Testis (tissue), 3 donors: ENCODE data around the gene PVALEF. TPM values are rescaled to one million over a fixed set of nuclear protein-coding genes. Genes with fewer than 3 reads are reported as not detected.

ENCODE experiments used
- DNase-seq: peaks from one replicate; pipeline ENCODE4 v3.0.0-alpha.2; 2019
- H3K27ac ChIP-seq, 2 donors: fragments of 200-600 bp; sonication (generic); one replicate each; pipeline ENCODE4 v1.5.1; 2019
- H3K27me3 ChIP-seq: fragments of 200-600 bp; sonication (generic); one replicate; pipeline ENCODE4 v1.5.1; 2019
- H3K36me3 ChIP-seq: fragments of 200-600 bp; sonication (generic); one replicate; pipeline ENCODE4 v1.5.1; 2017; ENCODE audit warnings: low read depth; ENCODE audit errors: missing control alignments
- H3K4me1 ChIP-seq: fragments of 200-600 bp; sonication (generic); one replicate; pipeline ENCODE4 v1.5.1; 2019
- H3K4me3 ChIP-seq, 2 donors: fragments of 200-600 bp; sonication (generic); one replicate each; pipeline ENCODE4 v1.5.1; 2017 to 2019
- H3K9me3 ChIP-seq: fragments of 200-600 bp; sonication (generic); one replicate; pipeline ENCODE4 v1.5.1; 2017
- POLR2A ChIP-seq: fragments of 450-650 bp; IDR thresholded peaks from one replicate; pipeline ENCODE4 v1.6.1; 2017; ENCODE audit warnings: antibody characterized with exemption, mild to moderate bottlenecking, moderate library complexity
- WGBS, 2 donors: methylation state at CpG; one replicate each; pipeline ENCODE4 v1.1.5; 2018; 5-methylcytosine and 5-hydroxymethylcytosine counted together
- intact Hi-C: fragments of 100-400 bp; cut with DNase I; formaldehyde crosslinking; loops from one replicate; pipeline ENCODE4 v1.15.1; 2023; ENCODE audit warnings: low total_unique reads
- polyA plus RNA-seq: library from polyadenylated mRNA; stranded (reverse); fragments of 350-450 nt; fragmentation: Illumina TruSeq; extraction: RNeasy Lipid Tissue Mini Kit (QIAGEN cat#74804); gene quantifications from one replicate; pipeline ENCODE4 v1.2.3, GENCODE V29; 2014; ENCODE audit warnings: low read depth, low replicate concordance; ENCODE audit not compliant: insufficient read depth
- total RNA-seq, 2 donors: library from RNA; depleted of rRNA; stranded (reverse); fragments of >200 nt; gene quantifications; one replicate each; pipeline ENCODE4 v1.2.3, GENCODE V29; 2016
- TF ChIP-seq, protein P1 (sequence below), 3 experiments: fragments of 450-650 bp in 2 of 3; fragments of 200-600 bp in 1 of 3; sonication (generic) in 1 of 3; IDR thresholded peaks; one replicate each; pipeline ENCODE4 v1.5.1; 2016 to 2019; ENCODE audit warnings: antibody characterized with exemption in 3 of 3, mild to moderate bottlenecking in 2 of 3, moderate library complexity in 1 of 3

PVALEF gene
- total and polyA plus RNA-seq, 3 donors from 2014 or later = not detected

DNA sequence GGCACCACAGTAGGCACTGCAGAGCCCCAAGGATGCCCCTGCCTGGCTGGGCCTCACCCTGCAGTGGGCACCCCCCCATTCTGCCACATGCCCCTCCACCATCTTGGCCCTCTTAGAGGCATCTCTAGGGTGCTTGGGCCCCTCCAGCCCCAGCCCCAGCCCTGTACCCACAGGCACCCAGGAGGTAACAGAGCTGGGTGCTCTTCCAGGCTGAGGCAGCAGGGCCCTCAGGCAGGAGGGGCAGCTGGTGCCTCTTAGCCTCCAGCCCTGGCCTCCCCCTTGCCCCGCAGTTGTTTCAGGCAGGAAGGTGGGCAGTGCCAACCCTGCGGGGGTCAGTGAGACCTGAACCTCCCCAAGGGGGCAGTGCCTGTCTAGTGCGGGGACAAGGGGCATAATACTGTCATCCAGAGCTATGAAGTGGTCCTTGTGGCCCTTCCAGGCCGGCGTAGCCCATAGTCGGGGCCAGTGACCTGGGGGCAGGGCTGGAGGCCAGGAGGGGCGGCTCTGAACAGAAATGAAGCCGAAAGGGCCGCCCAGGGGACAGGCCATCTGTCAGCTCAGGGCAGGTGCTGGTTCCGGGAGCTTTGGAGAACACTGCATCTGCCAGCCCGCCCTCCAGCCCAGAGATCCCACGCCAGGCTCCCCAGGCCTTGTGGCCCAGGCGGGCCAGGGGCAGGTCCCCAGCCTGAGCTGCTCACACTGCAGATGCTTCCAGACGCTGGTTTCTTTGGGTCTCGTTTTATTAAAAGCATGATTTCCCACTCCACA lies 5.6 kb downstream of the PVALEF start:
- H3K27ac ChIP-seq = no peak overlapping the region
- no peaks in the 10 kb centered on the region for H3K9me3 ChIP-seq
- no peaks in the 10 kb centered on the region for H3K27me3 ChIP-seq
- no peaks in the 10 kb centered on the region for H3K36me3 ChIP-seq
- intact Hi-C loops = no loop called here
- TF ChIP-seq, protein P1, sequence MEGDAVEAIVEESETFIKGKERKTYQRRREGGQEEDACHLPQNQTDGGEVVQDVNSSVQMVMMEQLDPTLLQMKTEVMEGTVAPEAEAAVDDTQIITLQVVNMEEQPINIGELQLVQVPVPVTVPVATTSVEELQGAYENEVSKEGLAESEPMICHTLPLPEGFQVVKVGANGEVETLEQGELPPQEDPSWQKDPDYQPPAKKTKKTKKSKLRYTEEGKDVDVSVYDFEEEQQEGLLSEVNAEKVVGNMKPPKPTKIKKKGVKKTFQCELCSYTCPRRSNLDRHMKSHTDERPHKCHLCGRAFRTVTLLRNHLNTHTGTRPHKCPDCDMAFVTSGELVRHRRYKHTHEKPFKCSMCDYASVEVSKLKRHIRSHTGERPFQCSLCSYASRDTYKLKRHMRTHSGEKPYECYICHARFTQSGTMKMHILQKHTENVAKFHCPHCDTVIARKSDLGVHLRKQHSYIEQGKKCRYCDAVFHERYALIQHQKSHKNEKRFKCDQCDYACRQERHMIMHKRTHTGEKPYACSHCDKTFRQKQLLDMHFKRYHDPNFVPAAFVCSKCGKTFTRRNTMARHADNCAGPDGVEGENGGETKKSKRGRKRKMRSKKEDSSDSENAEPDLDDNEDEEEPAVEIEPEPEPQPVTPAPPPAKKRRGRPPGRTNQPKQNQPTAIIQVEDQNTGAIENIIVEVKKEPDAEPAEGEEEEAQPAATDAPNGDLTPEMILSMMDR (IDR thresholded peaks at IDR 0.05) = no peak
- TF ChIP-seq POLR2A = no peak
- no peaks in the 10 kb centered on the region for H3K4me1 ChIP-seq
- H3K4me3 ChIP-seq = no peak overlapping the region
- DNase-seq = no peak
- 90 to 91% methylated on average over 5 to 15 of the region's 15 CpGs for whole genome bisulfite sequencing, 2 donors

DNA sequence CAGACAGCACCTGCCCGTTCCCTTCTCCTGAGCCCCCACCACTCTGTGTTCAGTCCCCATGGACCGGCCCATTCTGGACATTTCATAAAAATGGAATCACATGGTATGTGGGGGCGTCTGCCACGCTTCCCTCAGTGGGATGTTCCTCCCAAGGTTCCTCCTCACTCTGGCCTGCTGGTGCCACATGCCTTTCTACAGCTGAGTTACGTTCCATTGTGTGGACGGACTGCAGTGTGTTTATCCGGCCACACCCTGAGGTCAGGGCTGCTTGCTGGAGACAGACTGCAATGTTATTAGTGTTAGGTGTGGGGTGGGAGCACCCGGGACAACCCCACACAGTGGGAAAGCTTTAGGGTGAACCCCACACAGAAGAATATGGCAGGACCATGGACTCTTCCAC lies 6.6 kb downstream of the PVALEF start:
- DNase-seq = no peak
- Histone ChIP-seq H3K27ac (no peak overlapping the region), H3K36me3 (no peaks in the 10 kb centered on the region), H3K4me1 (no peaks in the 10 kb centered on the region), H3K4me3 (no peak overlapping the region), H3K27me3 (no peaks in the 10 kb centered on the region), H3K9me3 (no peaks in the 10 kb centered on the region)
- WGBS, 2 donors = 55% methylated on average over 8 of the region's 8 CpGs
- TF ChIP-seq, protein P1 (IDR thresholded peaks at IDR 0.05) = no peak
- TF ChIP-seq POLR2A = no peak
- intact Hi-C loops = no loop called here

DNA sequence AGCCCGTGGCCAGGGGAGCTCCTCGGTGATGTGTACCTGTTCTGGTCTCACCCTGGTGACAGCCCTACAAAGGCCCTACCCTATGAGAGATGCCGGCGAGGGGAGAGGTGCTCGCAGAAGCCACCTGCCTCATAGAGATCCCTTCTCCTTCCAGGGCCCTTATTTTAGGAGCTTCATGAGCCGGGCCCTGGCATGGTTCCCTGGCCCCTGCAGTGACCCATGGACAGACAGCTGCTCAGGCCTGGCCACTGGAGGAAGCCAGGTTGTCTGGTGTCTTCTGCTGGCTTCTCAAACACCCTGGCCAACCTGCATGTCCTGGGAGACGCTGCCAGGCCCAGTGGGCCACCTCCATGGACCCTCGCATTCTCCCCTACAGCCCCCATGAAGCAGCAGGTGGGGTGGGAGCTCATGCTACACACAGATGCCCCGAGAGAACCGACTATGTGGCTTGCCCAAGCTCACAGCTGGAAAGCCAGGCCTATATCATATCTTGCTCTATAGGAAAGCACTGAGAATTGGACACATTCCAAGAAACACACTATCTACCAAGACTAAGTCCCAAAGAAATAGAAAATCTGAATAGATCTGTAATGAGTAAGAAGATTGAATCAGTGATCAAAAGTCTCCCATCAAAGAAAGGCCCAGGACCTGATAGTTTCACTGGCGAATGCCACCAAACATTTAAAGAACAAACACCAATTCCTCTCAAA lies 7.9 kb downstream of the PVALEF start:
- DNase-seq = no peak
- no peaks in the 10 kb centered on the region for H3K36me3 ChIP-seq
- no peaks in the 10 kb centered on the region for H3K4me1 ChIP-seq
- no peak overlapping the region for H3K4me3 ChIP-seq
- intact Hi-C loops = no loop called here
- no peaks in the 10 kb centered on the region for H3K27me3 ChIP-seq
- no peak overlapping the region for H3K27ac ChIP-seq
- WGBS, 2 donors = 91% methylated on average over 9 to 11 of the region's 11 CpGs
- H3K9me3 ChIP-seq = no peaks in the 10 kb centered on the region
- TF ChIP-seq, protein P1 (IDR thresholded peaks at IDR 0.05) = no peak
- no peak for TF ChIP-seq POLR2A

DNA sequence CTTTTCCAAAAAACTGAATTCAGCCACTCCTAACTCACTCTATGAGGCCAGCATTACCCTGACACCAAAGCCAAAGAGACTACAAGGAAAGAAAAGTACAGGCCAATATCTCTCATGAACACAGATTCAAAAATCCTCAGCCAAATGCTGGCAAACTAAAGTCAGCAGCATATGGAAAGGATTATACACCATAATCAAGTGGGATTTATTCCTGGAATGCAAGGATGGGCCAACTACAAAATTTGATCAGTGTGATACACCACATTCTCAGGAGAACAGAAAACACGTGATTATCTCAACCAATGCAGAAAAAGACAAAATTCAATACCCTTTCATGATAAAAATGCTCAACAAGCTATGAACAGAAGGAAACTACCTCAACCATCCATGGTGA lies 8.5 kb downstream of the PVALEF start:
- intact Hi-C loops = no loop called here
- H3K4me3 ChIP-seq = no peak overlapping the region
- no peaks in the 10 kb centered on the region for H3K27me3 ChIP-seq
- 58 to 82% methylated on average over 1 of the region's 1 CpG for WGBS, 2 donors
- no peak for TF ChIP-seq POLR2A
- TF ChIP-seq, protein P1 (IDR thresholded peaks at IDR 0.05) = no peak
- no peaks in the 10 kb centered on the region for H3K4me1 ChIP-seq
- H3K27ac ChIP-seq = no peak overlapping the region
- no peak for DNase-seq
- H3K36me3 ChIP-seq = no peaks in the 10 kb centered on the region
- H3K9me3 ChIP-seq = no peaks in the 10 kb centered on the region
